Hematopoietic multipotent progenitor cell treated with erythropoietin and hydrocortisone succinate and interleukin-3 and kit ligand, for 15 days (in vitro differentiated cells): ENCODE measurements around the gene CTDP1.

Experiments used
- DNase-seq: peaks from one replicate; pipeline ENCODE4 v3.0.0-alpha.2; 2015; ENCODE audit warnings: low spot score

Gene CTDP1

DNA sequence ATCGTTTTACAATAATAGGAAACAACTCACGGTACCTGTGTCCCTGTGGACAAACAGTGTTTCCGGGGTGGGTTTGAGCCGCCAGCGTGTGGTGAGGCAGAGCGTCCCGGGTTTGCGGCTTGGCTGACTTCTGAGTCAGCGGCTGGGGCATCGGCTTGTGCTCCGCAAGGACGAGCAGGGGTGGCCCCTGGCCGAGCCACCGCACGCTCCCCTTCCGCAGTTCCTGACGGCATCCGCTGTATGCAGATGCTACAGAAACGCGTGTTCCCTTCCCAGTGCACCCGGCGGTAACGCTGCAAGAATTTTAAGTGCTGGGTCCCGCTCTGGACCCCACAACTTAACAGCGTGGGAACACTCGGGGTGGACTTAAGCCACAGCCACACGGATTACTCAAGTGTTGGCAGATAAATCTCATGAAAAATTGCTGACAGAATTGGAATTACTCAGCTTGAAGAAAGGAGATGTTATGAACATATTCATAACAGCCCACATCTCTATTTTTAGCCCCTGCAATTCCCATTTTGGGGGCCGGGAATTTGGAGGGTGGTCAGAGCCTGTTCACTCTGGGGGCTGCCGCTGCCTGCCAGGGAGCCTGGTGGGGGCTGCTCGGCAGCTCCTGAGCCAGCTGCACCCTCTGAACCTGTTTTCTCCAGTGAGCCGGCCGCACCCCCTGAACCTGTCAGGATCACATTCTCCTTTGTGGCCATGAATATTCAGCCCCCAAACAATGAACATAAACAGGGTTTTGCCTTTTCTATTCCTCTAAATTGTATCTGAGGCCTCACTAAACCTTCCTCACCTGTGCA lies 105.6 kb downstream of the CTDP1 start:
- DNase-seq, result no peak

DNA sequence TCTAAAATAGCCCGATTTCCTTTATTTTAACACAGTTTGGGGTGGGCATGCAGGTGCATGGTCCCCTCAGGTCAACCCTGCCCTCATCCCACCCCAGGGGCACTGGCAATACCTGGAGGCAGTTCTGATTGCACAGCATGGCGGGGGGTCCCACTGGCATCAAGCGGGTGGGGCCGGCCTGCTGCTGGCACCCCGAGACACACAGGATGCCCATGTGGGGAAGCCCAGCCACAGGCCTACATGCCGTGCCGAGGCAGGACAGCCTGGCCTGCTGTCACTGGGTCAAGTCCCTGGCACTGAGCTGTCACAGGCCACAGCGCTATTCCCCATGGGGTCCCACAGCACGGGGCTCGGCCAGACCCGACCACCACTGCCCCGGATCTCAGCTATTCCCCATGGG lies 106.2 kb downstream of the CTDP1 start:
- no peak for DNase-seq

DNA sequence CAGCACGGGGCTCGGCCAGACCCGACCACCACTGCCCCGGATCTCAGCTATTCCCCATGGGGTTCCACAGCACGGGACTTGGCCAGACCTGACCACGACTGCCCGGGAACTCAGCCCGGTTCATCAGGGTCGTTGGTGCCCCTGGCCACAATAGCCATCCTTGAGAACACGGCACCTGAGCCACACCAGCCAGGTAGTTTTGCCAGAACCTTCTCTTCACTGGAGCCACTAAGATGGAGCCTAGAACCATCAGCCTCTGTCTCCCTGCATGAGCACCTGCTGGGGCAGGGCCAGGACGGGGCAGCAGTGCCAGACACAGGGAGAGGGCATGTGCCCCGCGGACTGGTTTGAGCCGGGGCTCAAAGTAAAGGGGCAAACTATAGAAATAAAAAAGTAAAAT lies 106.7 kb downstream of the CTDP1 start:
- DNase-seq, result no peak

DNA sequence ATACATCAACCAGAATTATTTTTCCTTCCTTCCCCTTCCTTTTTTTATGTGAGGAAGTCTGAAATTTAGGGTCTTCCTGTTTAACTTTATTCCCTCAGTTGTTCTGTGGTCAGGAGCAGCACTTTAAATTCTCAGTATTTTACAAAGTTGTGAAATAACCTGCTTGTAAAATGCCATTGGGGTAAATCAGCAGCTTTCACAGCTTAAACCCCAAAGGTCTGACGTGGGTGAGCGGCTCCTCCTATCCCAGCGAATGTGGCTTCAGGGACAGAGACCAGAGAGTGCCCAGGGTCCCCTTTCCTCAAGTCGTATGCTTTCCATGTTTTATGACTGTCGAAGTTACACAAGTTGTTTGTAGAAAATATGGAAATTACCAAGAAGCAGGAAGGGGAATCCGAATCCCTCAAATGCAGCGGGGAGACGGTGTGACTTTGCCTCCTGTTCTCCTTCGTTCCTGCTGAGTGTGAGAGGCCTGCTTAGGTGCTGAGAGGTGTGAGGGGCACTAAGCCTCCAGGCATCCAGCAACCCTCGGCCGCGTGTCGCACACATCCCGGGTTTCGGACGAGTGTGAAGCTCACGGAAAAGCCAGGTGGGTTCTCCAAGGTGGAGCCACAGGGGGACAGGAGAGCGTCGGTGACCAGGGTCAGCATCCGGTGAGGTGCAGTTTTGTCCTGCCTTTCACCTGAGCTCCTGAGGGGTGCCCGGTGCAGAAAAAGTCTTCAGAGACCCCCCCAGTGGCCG lies 107.4 kb downstream of the CTDP1 start:
- DNase-seq, result no peak

DNA sequence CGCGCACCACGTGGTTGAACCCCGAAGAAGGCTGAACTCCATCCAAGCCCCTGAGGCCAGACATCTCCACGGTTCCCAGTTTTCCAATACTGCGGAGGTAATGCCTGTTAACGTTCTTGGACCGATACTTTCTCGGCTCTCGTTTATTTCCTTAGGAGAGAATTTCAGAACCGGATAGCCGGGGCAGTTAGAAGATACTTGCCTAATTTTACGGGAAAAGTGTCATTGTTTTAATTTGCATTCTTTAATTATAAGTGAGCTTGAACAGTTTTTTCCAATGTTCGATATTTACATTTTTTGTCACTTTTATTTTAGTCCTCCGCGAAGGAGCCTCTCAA lies 107.9 kb downstream of the CTDP1 start:
- DNase-seq, result no peak

DNA sequence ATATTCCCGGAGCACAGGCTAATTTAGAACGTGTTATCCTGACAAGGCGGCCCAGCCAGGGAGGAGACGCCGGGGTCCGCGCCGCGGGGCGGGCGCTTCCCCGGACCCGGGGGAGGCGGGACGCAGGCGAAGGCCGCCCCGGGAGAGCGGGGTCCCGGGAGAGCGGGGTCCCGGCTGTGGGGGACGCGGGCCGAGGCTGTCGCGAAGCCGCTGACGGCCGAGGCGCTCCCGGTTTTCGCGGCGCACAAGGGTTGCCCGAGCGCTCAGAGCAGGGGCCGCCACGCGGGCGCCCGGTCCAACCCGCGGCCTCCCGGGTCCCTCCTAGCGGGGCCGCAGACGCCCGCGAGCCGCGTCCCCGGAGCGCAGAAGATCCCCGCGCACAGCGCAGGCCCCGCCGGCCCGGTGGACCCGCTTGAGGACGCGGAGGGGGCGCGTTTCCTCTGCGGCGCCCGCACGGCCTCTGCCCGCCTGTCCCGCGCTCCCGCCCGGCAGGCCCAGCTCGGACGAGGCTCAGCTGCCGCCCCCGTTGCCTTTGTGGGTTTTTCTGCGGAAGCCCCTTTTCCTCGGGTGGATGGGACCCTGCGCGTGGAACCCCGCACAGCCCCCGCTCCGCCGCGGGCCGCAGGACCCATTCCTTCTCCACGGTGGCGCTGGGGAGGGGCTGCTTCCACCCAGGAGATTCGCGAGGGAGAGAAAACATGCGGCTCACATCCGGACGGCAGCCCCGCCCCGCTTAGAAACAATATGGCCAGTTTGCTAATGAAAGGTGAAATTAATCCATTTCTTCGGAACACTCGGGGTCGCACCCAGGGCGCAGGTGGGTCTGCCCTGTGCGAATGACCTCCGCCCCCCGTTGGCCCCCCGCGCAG lies 108.5 kb downstream of the CTDP1 start:
- no peak for DNase-seq

DNA sequence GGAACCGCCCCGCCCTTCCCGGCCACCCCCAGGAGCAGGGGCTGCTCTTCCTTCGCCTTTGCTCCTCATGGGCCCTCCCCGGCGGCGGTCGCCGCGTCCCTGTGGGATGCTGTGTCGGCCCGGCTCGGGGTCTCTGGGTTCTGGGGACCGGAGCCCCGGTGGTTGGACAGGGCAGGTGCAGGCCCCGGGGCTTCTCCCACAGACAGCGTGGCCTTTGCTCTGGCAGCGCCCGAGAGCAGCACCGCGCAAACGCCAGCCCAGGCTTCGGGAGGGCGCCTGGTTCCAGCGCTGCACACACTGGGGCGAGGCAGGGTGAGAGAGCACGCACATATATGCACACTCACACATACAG lies 109.1 kb downstream of the CTDP1 start:
- no peak for DNase-seq

DNA sequence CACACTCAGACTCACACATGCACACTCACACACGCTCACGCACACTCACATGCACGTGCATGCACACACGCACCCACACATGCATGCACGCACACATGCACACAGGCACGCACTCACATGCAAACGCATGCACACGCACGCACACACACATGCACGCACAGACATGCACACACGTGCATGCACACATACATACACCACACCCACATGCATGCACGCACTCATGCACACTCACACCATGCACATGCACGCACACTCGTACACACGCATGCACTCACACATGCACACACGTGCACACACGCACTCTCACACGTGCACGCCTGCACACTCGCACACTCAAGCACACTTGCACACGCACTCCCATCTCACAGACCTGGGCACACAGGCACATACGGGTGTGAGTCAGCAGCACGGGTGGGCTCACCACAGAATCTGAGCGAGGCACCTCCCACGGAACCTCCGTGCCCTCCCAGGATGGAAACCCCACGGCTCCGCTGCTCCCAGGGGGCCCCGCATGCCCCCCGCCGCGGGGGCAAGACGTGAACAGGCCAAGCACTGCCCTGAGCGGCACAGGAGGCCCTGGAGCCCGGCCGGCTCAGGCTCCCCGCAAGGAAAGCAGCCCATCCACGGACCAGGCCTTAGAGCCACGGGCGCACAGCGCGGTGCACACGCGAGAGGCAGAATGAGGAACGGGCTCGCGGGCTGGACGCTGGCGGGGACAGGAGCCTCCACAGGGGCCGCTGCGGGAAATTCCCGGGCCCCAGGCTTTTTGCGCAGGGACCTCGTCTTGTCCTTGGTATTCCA lies 109.7 kb downstream of the CTDP1 start:
- DNase-seq, result no peak

DNA sequence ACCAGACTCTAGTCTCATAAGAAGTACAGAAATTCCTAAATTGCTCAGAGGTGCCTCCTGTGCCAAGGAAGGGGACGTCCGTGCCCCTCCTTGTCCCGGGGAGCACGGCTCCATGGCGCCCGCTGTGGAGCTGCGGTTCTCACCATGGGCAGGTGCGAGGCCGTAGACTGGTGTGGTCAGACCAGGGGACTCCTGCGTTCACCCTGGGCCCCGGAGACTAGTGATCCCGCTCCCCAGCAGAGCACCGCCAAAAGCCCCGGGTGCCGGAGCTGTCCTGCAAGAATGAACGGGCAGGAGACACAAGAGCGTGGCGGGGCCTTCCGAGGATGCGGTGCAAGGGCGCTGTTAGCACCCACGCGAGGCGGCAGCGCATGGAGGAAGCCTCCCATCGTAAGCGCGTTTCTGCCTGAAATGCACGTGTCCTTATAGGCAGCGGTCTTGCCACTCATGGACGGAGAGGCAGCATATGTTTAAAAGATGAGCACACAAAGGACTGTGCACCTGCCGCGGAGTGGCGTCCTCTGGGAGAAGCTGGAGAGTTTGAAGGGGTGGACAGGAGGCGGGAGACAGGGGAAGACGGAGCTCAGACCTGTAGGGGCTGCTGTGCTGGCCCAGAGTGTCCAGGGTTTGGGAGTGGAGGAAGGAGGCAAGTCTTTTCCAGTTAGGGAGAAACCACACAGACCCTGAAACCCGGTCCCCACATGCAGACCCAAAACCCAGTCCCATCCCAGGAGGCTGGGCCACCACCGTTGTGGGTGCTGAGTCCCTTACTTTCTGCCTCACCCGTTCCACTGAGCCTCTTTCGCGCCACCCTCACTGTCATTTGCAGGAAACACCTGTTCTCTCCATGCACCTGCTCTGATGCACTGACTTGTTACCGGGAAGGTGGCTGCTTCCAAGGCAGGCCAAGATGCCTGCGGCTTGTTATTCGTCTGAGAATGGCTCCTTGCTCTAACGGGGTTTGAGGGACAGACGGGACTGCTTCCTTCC lies 110.6 kb downstream of the CTDP1 start:
- no peak for DNase-seq

DNA sequence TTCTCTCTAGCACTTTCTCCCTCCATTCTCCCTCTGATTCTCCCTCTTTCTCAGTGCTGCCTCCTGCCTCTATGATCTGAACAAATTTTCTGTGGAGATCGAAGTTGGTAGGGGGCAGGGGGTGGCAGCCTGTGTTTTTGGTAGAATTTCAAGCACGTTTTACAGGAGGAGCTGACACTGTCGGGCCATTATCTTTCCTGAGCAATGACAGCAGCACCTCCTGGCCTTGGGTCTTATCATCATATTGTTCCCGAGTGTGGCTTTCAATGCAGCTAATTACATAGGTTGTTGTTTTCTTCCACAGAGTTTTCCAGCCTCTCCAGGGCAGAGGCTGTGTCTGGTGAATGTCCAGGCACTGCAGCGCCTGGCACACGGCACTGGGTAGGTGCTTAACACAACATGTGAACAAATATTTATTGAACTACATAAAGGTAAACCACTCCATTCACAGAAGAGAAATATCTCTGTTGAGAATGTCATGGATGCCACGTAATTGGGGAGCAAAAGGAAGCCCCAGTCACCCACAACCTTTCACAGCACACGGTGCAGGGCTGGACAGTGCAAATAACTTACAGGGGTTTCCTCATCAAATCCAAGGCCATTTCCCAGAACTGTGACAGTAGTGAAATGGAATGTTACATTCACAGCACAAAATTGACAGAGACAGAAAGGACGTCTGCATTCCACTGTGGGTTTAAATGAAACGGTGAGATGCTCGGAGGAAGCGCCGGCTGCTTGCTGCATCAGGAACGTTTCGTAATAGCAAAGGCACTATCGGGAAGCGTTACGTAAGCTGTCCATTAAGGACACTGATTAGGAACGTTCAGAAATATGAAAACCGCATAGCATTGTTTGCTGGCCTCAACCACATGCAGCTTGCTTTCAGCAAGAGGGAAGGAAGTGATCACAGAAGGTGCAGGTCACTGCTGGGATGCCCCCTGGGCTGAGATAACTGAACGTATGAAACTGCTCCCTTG lies 111.7 kb downstream of the CTDP1 start:
- no peak for DNase-seq

DNA sequence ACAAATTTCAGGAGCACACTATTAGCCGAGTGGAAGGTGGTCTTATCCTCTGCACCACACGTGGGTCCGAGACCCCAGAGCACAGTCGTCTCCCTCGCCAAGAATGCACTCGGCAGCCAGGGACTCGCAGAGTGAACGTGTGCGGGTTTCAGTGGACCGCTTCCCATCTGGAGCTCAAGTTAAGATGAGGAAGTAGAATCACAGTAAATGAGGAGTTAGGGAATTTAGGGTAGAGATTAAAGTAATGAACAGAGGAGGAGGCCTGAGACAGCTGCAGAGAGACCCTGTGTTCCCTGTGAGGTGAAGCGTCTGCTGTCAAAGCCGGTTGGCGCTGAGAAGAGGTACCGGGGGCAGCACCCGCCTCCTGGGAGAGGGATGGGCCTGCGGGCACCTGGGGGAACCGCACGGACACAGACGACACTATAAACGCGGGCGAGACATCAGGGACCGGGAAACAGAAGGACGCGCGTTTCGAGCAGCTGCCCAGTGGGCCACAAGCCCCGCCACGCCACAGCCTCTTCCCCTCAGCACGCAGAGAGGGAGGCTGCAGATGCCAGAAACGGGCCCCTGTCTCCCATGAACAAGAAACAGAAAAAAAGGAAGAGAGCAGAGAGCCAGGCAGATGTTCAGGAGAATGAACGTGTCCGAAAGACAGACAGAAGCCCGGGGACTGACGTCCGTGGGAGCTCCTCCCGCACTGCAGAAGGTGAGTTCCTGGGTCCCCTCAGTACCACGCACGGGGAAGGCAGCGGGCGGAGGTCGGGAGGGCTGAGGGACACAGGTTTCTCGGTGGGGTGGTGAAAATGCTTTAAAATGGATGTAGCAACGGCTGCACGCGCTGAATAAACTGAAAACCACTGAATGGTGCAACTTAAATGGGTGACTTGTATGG lies 112.7 kb downstream of the CTDP1 start:
- DNase-seq, result no peak

DNA sequence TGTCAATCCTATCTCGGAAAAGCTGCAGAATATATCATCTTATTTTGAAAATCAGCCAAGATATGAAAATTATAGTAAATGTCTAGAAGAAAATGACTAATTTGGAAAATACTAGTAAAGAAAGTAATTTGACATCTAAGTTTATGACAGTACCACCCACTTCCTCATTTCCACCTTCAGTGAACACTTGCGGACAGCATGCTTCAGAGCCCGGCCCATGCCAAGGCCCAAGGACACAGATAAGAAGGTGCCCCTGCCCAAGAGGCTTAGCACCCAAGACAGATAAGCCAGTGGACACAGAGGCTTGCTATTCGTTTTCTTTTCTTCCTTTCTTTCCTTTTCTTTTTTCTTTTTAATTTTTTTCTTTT lies 113.4 kb downstream of the CTDP1 start:
- no peak for DNase-seq

DNA sequence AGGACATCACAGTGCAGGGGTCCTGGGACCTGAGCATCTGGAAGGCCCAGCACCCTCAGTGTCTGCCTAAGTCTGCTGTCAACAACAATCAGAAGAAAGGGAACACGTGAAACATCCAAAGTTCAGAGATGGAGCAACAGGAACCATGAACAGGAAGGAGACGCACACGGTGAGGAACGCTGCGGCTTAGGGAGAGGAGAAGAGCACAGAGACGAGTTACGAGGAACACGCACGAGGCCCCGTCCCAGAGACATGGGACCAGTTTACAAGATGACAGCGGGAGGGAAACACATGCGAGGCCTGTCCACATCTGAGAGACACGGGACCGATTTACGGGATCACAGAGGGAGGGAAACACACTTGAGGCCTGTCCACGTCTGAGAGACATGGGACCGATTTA lies 115.2 kb downstream of the CTDP1 start:
- DNase-seq, result no peak

DNA sequence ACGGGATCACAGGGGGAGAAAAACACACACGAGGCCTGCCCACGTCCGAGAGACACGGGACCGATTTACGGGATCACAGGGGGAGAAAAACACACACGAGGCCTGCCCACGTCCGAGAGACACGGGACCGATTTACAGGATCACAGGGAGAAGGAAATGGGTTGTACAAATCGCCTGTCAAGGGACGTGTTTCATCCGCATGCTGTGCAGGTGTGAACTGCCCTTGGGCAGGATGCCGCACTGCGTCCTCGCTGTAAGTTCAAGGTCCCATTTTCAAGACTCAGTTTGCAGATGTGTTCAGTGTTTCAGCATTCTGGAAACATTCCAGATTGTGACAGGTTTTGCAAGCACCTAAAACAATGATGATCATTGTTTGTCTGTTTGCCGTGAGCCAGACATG lies 115.8 kb downstream of the CTDP1 start:
- no peak for DNase-seq

DNA sequence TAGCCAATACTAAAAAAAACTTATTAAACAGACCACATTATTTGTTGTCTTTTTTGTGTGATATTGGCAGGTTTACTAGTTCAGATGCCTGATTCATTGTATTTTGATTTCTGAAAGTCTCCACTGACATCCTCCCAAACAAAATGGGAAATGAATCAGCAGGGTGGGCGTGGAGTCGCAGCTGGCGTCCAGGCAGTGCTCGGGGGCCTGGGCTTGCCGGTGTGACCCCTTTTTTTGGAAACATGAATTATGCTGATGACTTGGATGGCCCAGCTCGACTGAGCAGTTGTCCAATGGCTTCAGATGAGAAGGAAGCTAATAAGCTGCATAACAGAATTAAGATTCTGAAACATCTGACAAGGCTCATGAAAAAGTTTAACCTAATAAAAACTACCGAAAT lies 116.4 kb downstream of the CTDP1 start:
- DNase-seq, result no peak

DNA sequence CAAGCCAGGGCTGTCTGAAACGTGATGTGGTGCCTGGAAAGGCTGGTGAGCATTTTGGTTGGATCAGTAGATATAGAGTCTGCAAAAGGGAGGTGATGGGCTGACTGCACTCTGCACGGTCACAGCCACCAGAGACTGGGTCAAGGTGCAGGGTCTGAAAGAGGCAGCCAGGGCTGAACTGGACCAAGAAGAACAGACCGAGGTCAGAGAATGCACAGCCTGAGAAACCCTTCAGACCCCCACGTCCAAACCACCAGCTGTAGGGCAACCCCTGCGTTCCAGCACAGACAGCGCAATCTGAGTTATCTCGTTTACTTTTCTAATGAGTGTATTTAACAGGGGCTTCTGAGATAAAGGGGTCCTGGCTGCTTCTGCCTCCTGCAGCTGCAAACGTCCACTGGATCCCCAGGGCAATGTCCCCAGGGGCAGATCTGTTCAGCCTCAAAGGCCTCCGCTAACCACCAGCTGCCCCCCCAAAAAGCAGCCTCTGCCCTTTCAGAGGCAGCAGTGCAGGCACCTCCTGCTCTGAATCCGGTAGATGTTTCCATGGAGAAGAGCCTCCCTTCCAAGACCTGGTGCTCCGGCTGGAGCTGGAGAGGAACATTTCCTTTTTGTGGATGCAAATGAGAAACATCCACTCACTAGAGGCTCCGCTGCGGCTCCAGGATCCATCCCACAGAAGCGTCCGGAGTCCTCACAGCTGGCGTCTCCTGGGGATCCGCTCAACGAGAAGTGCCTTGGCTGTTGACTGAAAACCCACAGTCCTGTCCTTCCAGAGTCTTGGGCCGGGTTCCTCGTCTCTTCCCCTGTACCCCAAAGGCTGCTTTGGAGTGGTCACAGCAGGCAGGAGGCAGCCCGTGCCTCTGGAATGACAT lies 117.2 kb downstream of the CTDP1 start:
- DNase-seq, result no peak

DNA sequence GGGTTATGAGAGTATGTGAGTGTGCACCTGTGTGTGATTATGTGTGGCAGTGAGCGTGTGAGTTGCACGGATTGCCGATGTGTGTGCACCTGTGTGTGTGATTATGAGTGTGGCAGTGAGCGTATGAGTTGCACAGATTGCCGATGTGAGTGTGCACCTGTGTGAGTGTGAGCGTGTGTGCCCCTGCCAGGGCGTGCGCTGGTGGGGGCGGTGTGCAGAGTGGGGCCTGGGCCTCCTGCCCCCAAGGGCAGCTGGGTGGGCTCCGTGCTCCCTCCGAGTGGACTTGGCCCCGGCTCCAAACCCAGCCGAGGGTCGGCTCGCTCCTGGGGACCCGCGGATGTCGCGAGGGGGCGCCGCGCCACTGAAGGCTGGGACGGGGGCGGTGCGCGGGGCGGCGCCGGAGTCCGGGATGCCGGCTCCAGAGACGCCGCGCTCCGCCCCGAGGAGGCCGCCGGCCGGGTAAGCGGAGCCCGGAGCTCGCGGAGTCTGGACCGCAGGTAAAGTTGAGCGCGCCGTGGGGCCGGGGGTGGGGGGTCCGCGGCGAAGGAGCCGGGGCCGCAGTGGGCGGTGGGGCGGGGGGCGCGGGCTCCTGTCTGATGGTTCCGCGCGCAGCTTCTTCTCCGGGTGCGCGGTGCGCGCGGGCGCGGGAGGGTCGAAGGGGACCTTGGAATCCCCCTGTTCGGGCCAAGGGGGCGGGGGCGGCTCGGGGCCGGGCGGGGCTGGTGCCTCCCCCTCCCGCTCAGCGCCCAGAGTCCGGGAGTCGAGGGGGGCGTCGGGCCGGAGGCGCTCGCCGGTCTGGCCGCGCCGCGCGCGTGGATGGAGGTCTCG lies 118.1 kb downstream of the CTDP1 start, which contains the start of gene KCNG2:
Gene KCNG2 (plus strand): TSS at position 421 of the 828 bp plus-strand sequence. CDS start 65,730 bp downstream, outside the sequence.
- DNase-seq, result no peak
